Thyroid gland (tissue), 4 donors: ENCODE results near the gene DMWD.

ENCODE experiments used
- POLR2A ChIP-seq, 2 donors: fragments of 450-650 bp; IDR thresholded peaks; one replicate each; pipeline ENCODE4 v1.6.1; 2017; ENCODE audit warnings: antibody characterized with exemption in 2 of 2, mild to moderate bottlenecking in 2 of 2, moderate library complexity in 1 of 2
- TF ChIP-seq, protein P1 (sequence below), 6 experiments: fragments of 200-600 bp in 3 of 6; fragments of 450-650 bp in 3 of 6; sonication (generic) in 3 of 6; IDR thresholded peaks; one replicate each; pipeline ENCODE4 v1.5.1; 2016 to 2019; ENCODE audit warnings: antibody characterized with exemption in 6 of 6, mild to moderate bottlenecking in 2 of 6, inconsistent platforms in 1 of 6, moderate library complexity in 1 of 6

DNA sequence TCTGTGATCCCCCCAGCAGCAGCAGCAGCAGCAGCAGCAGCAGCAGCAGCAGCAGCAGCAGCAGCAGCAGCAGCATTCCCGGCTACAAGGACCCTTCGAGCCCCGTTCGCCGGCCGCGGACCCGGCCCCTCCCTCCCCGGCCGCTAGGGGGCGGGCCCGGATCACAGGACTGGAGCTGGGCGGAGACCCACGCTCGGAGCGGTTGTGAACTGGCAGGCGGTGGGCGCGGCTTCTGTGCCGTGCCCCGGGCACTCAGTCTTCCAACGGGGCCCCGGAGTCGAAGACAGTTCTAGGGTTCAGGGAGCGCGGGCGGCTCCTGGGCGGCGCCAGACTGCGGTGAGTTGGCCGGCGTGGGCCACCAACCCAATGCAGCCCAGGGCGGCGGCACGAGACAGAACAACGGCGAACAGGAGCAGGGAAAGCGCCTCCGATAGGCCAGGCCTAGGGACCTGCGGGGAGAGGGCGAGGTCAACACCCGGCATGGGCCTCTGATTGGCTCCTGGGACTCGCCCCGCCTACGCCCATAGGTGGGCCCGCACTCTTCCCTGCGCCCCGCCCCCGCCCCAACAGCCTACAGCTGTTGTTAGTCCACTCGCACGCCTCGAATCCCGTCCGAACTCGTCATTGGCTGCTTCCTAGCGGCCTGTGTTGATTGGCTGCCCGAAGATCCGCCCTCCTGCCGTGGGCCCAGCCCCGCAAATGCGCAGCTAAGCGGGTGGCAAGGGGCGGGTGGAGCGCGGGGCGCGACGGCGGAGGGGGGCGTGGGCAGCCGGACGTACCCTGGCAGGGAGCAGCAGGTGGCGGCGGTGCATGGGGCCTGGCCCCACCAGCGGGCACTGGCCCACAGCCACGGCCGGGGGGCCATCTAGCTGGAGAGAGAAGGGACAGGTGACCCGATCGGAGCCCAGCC lies 22.2 kb downstream of the DMWD start:
- TF ChIP-seq, protein P1, sequence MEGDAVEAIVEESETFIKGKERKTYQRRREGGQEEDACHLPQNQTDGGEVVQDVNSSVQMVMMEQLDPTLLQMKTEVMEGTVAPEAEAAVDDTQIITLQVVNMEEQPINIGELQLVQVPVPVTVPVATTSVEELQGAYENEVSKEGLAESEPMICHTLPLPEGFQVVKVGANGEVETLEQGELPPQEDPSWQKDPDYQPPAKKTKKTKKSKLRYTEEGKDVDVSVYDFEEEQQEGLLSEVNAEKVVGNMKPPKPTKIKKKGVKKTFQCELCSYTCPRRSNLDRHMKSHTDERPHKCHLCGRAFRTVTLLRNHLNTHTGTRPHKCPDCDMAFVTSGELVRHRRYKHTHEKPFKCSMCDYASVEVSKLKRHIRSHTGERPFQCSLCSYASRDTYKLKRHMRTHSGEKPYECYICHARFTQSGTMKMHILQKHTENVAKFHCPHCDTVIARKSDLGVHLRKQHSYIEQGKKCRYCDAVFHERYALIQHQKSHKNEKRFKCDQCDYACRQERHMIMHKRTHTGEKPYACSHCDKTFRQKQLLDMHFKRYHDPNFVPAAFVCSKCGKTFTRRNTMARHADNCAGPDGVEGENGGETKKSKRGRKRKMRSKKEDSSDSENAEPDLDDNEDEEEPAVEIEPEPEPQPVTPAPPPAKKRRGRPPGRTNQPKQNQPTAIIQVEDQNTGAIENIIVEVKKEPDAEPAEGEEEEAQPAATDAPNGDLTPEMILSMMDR (IDR thresholded peaks at IDR 0.05) = peak; percentile 71 to 94 (median 90)
- peak; percentile 37 to 80 for TF ChIP-seq POLR2A (IDR thresholded peaks at IDR 0.05)
